Neural crest cell (in vitro differentiated cells): ENCODE data around the gene CLASP1. TPM values are rescaled to one million over a fixed set of nuclear protein-coding genes. Genes with fewer than 3 reads are reported as not detected.
"Not testable (repeated sequence)": the region's sequence is repeated elsewhere in the genome, so short reads cannot be mapped to it uniquely, and the experiment has no call there.

Experiments
- DNase-seq: peaks from one replicate; pipeline ENCODE4 v3.0.0; 2021; ENCODE audit warnings: low read depth, mixed read lengths, low spot score
- H3K27ac Mint-ChIP-seq: one replicate; pipeline ENCODE4 v1.8.0; 2021; ENCODE audit warnings: mild to moderate bottlenecking, mixed read lengths; ENCODE audit not compliant: unreplicated experiment
- H3K27me3 Mint-ChIP-seq: 2 replicates; pipeline ENCODE4 v1.8.0; 2021; ENCODE audit warnings: low read depth, mild to moderate bottlenecking, mixed read lengths
- H3K36me3 Mint-ChIP-seq: 2 replicates; pipeline ENCODE4 v1.8.0; 2021; ENCODE audit warnings: low read depth, mild to moderate bottlenecking, mixed read lengths
- H3K4me1 Mint-ChIP-seq: 2 replicates; pipeline ENCODE4 v1.8.0; 2021; ENCODE audit warnings: mixed read lengths
- H3K4me3 Mint-ChIP-seq: one replicate; pipeline ENCODE4 v1.8.0; 2021; ENCODE audit warnings: mild to moderate bottlenecking, mixed read lengths
- H3K9me3 Mint-ChIP-seq: 2 replicates; pipeline ENCODE4 v1.8.0; 2021; ENCODE audit warnings: mixed read lengths
- CTCF ChIP-seq: fragments of 200-600 bp; sonication (generic); conservative IDR thresholded peaks from 2 replicates; pipeline ENCODE4 v1.5.0; 2021; ENCODE audit warnings: antibody characterized with exemption, mild to moderate bottlenecking
- total RNA-seq: library from RNA; stranded (reverse); gene quantifications from 2 replicates; pipeline ENCODE4 v1.2.1, GENCODE V29; 2021

Gene CLASP1
- total RNA-seq, 1 donor from 2014 or later = 95.8 TPM

- H3K4me3 Mint-ChIP-seq = no peak overlapping the region
- no peak for TF ChIP-seq CTCF
- H3K9me3 Mint-ChIP-seq = no peaks in the 10 kb centered on the region
- H3K4me1 Mint-ChIP-seq = no peaks in the 10 kb centered on the region
- DNase-seq = no peak
- H3K27me3 Mint-ChIP-seq = no peaks in the 10 kb centered on the region
- H3K27ac Mint-ChIP-seq = no peak overlapping the region
- H3K36me3 Mint-ChIP-seq = peaks cover 13% of the 10 kb centered on the region
These were observed 313.7 kb downstream of the CLASP1 start for GRCh38 chr2:121335294-121336290.

- H3K4me3 Mint-ChIP-seq = no peak overlapping the region
These were observed 314.5 kb downstream of the CLASP1 start for GRCh38 chr2:121334581-121335293.

GRCh38 chr2:121333834-121334558 lies 315.3 kb downstream of the CLASP1 start:
- no peaks in the 10 kb centered on the region for H3K27me3 Mint-ChIP-seq
- no peak for DNase-seq
- no peak for TF ChIP-seq CTCF
- peak overlapping the region; percentile 67 for H3K27ac Mint-ChIP-seq
- H3K9me3 Mint-ChIP-seq = no peaks in the 10 kb centered on the region
- H3K36me3 Mint-ChIP-seq = peaks cover 3% of the 10 kb centered on the region
- no peak overlapping the region for H3K4me3 Mint-ChIP-seq
- no peaks in the 10 kb centered on the region for H3K4me1 Mint-ChIP-seq

More at GRCh38 chr2:121334581-121335293, 314.5 kb downstream of the CLASP1 start:
- no peak for DNase-seq
- Mint-ChIP-seq H3K9me3 (no peaks in the 10 kb centered on the region), H3K27ac (peak overlapping the region; percentile 67), H3K4me1 (no peaks in the 10 kb centered on the region), H3K27me3 (no peaks in the 10 kb centered on the region), H3K36me3 (peaks cover 7% of the 10 kb centered on the region)
- TF ChIP-seq CTCF = no peak

GRCh38 chr2:121333231-121333630 lies 316.0 kb downstream of the CLASP1 start:
- no peak for TF ChIP-seq CTCF
- no peaks in the 10 kb centered on the region for H3K27me3 Mint-ChIP-seq
- H3K27ac Mint-ChIP-seq = no peak overlapping the region
- H3K4me3 Mint-ChIP-seq = no peak overlapping the region
- H3K4me1 Mint-ChIP-seq = no peaks in the 10 kb centered on the region
- no peaks in the 10 kb centered on the region for H3K9me3 Mint-ChIP-seq
- no peaks in the 10 kb centered on the region for H3K36me3 Mint-ChIP-seq
- DNase-seq = no peak

GRCh38 chr2:121331324-121331723 lies 317.9 kb downstream of the CLASP1 start:
- H3K9me3 Mint-ChIP-seq, H3K27me3 Mint-ChIP-seq, DNase-seq, H3K36me3 Mint-ChIP-seq, H3K4me1 Mint-ChIP-seq, H3K4me3 Mint-ChIP-seq, H3K27ac Mint-ChIP-seq: not testable (repeated sequence)
